ENCODE results near the gene CFAP73. TPM values are rescaled to one million over a fixed set of nuclear protein-coding genes. Genes with fewer than 3 reads are reported as not detected.

The CFAP73 gene
- total and polyA plus RNA-seq, 2 of the 8 experiments (the other 6 are each of a cell fraction or from before 2014, with no cell fraction given) = 0.45 to 0.56 TPM

DNA sequence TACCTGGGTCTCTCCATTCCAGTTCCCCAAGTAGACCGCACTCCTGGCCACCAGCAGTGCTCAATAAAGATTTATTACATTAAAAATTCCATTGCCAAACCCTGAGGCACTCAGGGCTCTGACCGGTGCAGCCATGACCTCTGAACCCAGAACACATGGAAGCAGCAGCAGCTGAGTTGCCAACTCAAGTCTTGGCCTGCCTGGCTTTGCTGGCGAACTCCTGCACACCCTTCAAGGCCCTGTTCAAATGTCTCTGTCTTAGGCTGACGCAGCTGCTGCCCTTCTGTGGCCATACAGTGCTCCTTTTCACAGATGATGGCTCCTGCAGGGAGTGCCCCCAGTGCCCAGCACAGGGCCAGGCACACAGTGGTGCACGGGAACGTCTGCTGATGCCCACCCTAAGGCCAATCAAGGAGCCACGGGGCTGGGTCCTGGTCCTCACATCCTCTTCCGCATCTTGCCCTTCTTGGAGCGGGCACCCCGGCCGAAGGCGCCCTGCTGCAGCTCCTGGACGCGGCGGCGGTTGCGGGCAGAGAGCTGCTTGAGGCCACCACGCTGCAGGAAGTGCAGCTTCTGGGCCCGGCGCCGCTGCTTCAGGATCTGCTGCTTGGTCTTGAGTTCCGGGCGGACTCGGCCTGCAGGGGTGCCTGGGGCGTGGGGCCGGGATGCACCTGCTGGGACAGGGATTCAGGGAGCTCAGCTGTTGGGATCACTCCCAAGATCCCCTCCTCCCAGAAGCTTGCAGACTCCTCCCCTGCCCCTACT lies 9.1 kb downstream of the CFAP73 start:
- Histone ChIP-seq H2BK15ac (ENCODE audit: low read length) (no peak overlapping the region), H2BK5ac (ENCODE audit: low read depth, low read length) (no peak overlapping the region), H3K4me1 (replicated peaks in 1 of 4; ENCODE audit: control insufficient read depth in 3 of 4, insufficient read depth in 4 of 4, low read length in 3 of 4) (peaks cover 5 to 17% (median 12%) of the 10 kb centered on the region in 4 experiments), H4K8ac (ENCODE audit: extremely low read depth, insufficient read depth, low read length) (no peak overlapping the region), H2AK5ac (ENCODE audit: low read depth, low read length) (no peak overlapping the region), H3K9me3 (ENCODE audit: insufficient read depth in 2 of 2, low read depth in 1 of 2, low read length in 1 of 2) (no peaks in the 10 kb centered on the region), H4K5ac (ENCODE audit: insufficient read length, low read depth, low read length) (no peak overlapping the region), H4K91ac (replicated peaks; ENCODE audit: insufficient read length, low read length) (no peak overlapping the region), H3K4me3 (ENCODE audit: extremely low read depth in 1 of 4, insufficient read depth in 2 of 4, low read depth in 3 of 4, low read length in 4 of 4) (no peak overlapping the region), H3K9ac (replicated peaks in 1 of 4; ENCODE audit: extremely low read depth in 1 of 4, low read depth in 3 of 4, low read length in 3 of 4) (no peak overlapping the region), H3K56ac (replicated peaks; ENCODE audit: insufficient read length, low read depth, low read length) (no peak overlapping the region), H4K20me1 (replicated peaks in 1 of 2; ENCODE audit: control insufficient read depth in 1 of 2, insufficient read depth in 2 of 2, low read length in 2 of 2) (peaks cover 14% of the 10 kb centered on the region in 2 experiments), H2BK20ac (ENCODE audit: low read length) (no peak overlapping the region), H3K36me3 (ENCODE audit: control insufficient read depth in 2 of 4, insufficient read depth in 4 of 4, low read length in 3 of 4) (peaks cover 14 to 35% (median 25%) of the 10 kb centered on the region in 4 experiments; a peak in 7 of 8 replicates), H3K23me2 (ENCODE audit: low read depth, low read length) (peaks cover 9% of the 10 kb centered on the region; the same call in 1 of the 2 replicates), H3K27me3 (replicated peaks in 1 of 4; ENCODE audit: control insufficient read depth in 3 of 4, extremely low read depth in 1 of 4, insufficient read depth in 3 of 4, low read length in 3 of 4) (peaks cover 0 to 12% (median 9%) of the 10 kb centered on the region in 4 experiments; a peak in 6 of 7 replicates), H3K14ac (ENCODE audit: insufficient read length) (no peak overlapping the region), H3K4me2 (ENCODE audit: insufficient read depth in 1 of 2, low read depth in 2 of 2, low read length in 2 of 2) (no peak overlapping the region), H2BK120ac (replicated peaks; ENCODE audit: low read depth, low read length) (no peak overlapping the region), H3K18ac (ENCODE audit: extremely low read depth, low read length) (no peak overlapping the region), H3K27ac (ENCODE audit: low read depth, low read length) (no peak overlapping the region), H2BK12ac (ENCODE audit: low read depth, low read length) (no peak overlapping the region), H2AFZ (ENCODE audit: low read length) (no peak overlapping the region), H3K79me1 (ENCODE audit: low read depth, low read length) (no peaks in the 10 kb centered on the region; the same call in none of the 2 replicates), H3K79me2 (ENCODE audit: control insufficient read depth in 1 of 2, insufficient read depth in 2 of 2, low read length in 2 of 2) (no peaks in the 10 kb centered on the region), H3K23ac (ENCODE audit: insufficient read length) (no peak overlapping the region), H3K4ac (replicated peaks; ENCODE audit: insufficient read length, low read depth, low read length) (no peak overlapping the region)
- ChIA-PET CTCF (ENCODE audit: partially characterized antibody) (interaction anchor here (0.6 to 11.2 kb wide), 6 partner anchors 8 to 51 kb away, joined by 3 to 114 read pairs (median 6); partner anchors contain the start of gene RASAL1), POLR2A (ENCODE audit: partially characterized antibody) (interaction anchor here (1.1 to 1.8 kb wide), 3 partner anchors 9 to 59 kb away, joined by 3 to 4 read pairs (median 4); partner anchors contain the start of gene CFAP73)
- WGBS, 2 experiments (ENCODE audit: extremely low coverage in 1 of 2, insufficient coverage in 1 of 2, insufficient read length in 1 of 2, insufficient replicate concordance in 2 of 2, low coverage in 1 of 2, low lambda C conversion rate in 2 of 2, missing lambda C conversion rate in 1 of 2) = 92% methylated on average over 26 of the region's 26 CpGs; no CpG with 5 or more reads in 1 of the 2 experiments
- no peak for DNase-seq (ENCODE audit: low read depth in 1 of 2, low spot score in 2 of 2)
- no peak for FAIRE-seq
- TF ChIP-seq CBX8 (IDR thresholded peaks at IDR 0.05; ENCODE audit: borderline replicate concordance, low read depth, low read length) = no peak
- TF ChIP-seq TCF12 (IDR thresholded peaks at IDR 0.05; ENCODE audit: low read depth, low read length) = no peak
- no peak for TF ChIP-seq NANOG (IDR thresholded peaks at IDR 0.05; ENCODE audit: insufficient read depth, low read depth, low read length, poor library complexity, severe bottlenecking)
- no peak for TF ChIP-seq TBP (IDR thresholded peaks at IDR 0.05; ENCODE audit: low read depth, low read length)
- TF ChIP-seq HDAC6 (IDR thresholded peaks at IDR 0.05; ENCODE audit: low read depth, low read length) = no peak
- TF ChIP-seq CBX5 (IDR thresholded peaks at IDR 0.05; ENCODE audit: low read depth, low read length) = no peak
- TF ChIP-seq JUND (IDR thresholded peaks at IDR 0.05; ENCODE audit: low read length) = no peak
- TF ChIP-seq KDM1A (IDR thresholded peaks at IDR 0.05; ENCODE audit: borderline replicate concordance, low read length) = no peak
- TF ChIP-seq SUZ12 (IDR thresholded peaks at IDR 0.05; ENCODE audit: low read length) = no peak
- TF ChIP-seq EP300 (IDR thresholded peaks at IDR 0.05; ENCODE audit: borderline replicate concordance in 1 of 2, low read depth in 2 of 2, low read length in 2 of 2) = no peak
- no peak for TF ChIP-seq GTF2F1 (IDR thresholded peaks at IDR 0.05; ENCODE audit: borderline replicate concordance, low read depth, low read length)
- TF ChIP-seq SIX5 (IDR thresholded peaks at IDR 0.05; ENCODE audit: low read depth, low read length) = no peak
- TF ChIP-seq SP4 (IDR thresholded peaks at IDR 0.05; ENCODE audit: low read length) = no peak

Measured in H1 (cell line).